ENCODE measurements around the gene PHF21A.

- no peak for TF ChIP-seq CTCF (conservative IDR thresholded peaks at IDR 0.05)
- TF ChIP-seq ZFX (IDR thresholded peaks at IDR 0.05) = no peak
These were observed 215.1 kb downstream of the PHF21A start for GRCh38 chr11:45906096-45906682.
